Activated T-helper 1 cell treated with anti-CD3 and anti-CD28 coated beads, Interleukin-2, amount 50 U/mL, for 16 hours (primary cell): ENCODE measurements around the gene TEDC1.

Experiments
- DNase-seq, 2 donors: peaks; one replicate each; pipeline ENCODE4 v3.0.0-alpha.2; 2020; ENCODE audit warnings: low read depth in 1 of 2, low spot score in 1 of 2

TEDC1 gene

DNA sequence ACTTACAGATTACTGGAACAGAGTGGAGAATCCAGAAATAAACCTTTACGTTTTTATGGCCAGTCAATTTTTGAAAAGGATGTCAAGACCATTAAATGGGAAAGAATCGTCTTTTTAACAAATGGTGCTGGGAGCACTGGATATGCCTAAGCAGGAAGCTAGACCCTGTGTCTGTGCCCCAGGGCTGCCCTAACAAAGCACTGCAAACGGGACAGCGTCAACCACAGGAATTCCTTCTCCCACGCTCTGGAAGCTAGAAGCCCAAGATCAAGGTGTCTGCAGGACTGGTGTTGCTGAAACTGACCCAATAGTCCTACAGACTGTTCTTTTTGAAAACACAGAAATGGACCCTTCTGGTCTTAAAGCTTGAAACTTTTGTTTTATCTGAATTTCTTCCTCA lies 26.1 kb downstream of the TEDC1 start:
- DNase-seq = no peak

DNA sequence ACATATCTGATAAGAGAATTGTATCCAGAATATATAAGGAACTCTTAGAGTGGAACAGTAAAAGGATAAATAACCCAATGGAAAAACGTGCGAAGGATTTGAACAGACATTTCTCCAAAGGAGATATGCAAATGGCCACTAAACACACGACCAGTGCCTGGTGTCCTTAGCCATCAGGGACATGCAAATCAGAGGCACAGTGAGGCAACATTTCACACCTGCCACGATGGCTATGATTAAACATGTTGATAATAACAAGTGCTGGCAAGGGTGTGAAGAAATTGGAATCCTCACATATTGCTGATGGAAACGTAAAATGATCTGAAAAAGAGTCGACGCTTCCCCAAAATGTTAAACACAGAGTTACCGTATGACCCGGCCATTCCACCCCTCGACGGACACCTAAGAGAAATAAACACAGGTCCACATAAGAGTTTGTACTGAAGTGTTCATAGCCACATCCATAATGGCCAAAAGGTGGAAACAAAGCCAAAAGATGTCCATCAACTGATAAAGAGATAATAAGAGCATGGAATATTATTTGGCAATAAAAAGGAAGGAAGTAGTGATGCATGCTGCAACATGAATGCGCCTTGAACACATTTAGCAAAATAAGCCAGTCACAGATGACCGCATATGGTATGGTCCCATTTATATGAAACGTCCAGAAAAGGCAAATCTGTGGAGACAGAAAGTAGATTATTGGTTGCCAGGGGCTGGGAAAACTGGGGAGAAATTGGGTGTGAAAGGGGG lies 29.1 kb downstream of the TEDC1 start:
- DNase-seq = no peak

DNA sequence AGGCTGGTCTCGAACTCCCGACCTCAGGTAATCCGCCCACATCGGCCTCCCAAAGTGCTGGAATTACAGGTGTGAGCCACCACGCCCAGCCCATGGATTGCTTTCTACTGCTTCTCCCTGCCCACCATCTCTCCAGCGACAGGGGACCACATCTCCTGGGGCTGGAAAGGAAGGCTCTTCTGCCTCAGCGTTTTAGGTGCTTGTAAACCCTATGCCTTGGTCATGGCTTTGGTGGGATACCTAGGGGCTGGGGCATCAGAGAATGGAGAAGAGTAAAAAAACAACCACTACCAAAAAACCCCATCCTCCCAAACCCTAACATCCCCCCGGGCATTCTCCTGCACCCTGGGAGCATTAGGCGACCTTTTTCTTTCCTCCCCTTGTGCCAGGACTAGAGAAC lies 34.3 kb downstream of the TEDC1 start:
- no peak for DNase-seq

DNA sequence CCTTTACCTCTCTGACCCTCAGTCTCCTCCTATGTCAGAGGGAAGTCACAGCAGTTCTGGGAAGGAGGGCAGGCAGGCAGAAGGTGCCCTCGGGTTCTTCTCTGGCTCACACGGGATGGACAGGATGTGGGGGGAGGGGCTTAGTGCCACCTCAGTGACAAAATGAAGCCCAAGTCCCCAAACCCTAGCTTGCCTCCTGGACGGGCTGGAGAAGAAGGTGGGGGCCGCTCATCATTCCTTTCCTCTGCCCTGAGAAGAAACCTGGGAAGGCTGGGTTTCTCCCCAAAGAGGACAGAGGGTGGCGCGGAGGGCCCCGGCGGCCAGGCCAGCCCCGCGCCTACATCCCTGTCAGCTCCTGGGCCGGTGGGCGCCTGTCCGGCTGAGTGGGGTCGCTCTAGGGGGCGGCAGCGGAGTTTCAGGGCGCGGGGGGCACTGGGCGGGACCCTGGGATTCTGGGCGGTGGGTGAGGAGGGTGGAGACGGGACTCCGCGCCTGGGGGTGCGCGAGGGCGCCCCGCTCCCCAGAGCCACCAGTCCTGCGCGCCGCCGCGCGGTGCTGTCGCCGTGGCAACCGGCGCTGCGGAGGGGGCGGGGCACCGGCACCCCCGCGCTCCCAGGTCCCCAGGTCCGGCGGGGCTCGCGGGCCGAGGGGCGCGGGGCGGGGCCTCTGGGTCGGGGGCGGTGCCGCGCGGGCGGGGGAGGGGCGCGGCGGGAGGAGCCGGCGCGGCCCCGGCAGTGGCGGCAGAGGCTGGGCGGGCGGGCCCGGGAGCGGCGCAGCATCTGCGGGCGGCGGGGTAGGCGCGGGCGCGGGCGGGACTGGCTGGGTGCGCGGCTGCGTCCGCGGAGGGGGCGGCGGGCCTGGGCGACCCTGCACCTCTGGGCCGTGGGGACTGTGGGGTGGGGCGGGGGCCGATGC lies 35.1 kb downstream of the TEDC1 start, which contains the start of gene TMEM121:
TMEM121 (plus strand) TSS at position 723 of the 915 bp plus-strand sequence. CDS start 2,252 bp downstream, outside the sequence.
- DNase-seq = no peak

DNA sequence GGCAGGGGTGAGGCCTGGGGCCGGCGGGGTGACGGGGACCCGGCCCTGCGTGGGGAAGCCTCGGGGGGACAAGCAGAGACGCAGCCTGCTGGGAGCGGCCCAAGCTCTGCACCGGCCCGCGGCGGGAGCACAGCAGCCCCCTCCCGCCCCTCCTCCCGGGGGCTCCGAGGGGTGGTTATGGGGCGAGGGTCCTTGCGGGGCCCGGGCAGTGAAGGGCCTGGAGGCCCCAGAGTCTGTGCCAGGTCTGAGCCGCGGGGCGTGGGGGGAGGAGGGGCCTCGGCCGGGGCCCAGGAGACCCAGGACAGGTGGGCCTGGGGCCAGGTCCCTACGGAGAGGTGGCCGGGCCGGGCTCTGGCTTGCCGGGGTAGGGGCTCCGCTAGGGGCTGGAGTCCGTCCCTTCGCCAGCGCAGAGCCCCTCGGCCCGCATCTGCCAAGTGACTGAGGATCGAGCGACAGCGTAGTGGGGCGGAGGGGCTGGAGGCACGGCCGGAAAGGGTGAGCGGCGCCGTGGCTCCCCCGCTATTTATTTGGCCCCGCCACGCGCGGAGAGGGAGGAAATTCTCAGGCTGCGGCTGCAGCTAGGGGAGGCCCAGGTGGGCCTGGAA lies 35.8 kb downstream of the TEDC1 start:
- no peak for DNase-seq

DNA sequence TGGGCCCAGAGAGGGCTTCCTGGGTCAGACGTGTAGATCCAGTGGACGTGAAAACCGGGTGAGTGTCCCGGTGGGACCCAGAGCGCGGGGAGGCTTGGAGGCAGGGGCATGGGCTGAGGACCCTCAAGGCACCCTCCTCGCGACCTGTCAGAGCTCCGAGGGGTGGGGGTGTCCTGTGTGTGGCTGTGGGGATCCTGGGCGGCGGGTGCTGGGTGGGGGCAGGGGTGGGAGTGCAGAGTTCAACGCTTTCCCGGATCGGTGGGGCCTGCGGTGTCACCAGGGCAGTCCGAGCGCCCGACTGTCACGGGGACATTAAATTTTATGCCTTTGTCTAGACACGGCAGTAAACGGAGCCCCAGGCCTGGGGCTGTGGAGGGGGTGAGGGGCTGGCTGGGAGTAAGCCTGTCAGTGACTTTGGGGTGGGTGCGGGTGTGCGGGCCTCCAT lies 36.4 kb downstream of the TEDC1 start:
- DNase-seq = no peak

DNA sequence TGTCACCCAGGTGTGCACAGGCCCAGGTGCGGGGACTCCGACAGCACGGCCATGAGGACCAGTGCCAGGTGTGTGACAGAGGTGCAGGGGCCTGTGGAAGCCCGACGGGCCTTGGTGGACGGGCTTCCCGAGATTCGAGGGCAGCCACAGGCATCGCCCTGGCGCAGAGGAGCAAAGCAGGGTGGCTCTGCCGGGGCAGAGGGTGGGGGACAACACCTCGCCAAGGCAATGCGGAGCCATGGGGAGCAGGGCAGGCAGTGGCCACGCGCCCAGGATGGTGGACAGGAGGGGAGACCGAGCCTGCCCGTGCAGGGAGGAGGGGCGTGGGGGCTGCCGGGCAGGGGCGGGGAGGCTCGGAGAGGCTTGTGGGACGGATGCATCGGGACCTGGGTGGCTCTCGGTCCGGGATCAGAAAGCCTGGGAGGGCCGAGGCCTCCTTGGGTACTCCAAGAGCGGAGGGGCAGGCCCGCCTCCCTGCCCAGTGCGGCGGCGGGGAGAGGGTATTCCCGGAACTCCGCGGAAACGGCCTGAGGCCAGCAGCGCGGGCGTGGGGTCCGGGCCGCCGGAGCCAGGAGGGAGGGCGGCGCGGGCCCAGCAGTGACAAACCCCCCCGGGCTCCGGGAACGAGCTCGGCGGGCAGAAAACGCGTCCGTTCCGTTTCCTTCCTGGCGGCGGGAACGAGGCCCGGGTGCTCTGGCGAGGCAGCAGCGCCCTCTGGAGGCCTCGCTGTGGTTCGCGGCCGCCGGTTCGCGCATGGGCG lies 37.0 kb downstream of the TEDC1 start:
- DNase-seq = peak; percentile 62 to 66

DNA sequence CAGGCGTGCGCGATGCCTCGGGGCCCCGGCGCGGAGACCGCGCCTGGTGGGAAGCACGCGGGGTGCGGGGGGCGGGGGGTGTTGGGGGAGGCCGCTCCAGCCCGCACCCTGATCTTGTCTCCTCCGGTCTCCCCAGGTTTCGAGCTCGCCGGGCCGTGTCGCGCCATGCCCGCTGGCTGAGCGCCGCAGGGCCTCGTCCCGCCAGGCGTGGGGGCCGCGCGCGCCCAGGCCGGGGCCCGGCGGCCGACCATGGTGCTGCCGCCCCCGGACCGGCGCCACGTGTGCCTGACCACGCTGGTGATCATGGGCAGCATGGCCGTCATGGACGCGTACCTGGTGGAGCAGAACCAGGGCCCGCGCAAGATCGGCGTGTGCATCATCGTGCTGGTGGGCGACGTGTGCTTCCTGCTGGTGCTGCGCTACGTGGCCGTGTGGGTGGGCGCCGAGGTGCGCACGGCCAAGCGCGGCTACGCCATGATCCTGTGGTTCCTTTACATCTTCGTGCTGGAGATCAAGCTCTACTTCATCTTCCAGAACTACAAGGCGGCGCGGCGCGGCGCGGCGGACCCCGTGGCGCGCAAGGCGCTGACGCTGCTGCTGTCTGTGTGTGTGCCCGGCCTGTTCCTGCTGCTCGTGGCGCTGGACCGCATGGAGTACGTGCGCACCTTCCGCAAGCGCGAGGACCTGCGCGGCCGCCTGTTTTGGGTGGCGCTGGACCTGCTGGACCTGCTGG lies 37.7 kb downstream of the TEDC1 start:
- DNase-seq = peak in 1 of 2 donors; percentile 37

DNA sequence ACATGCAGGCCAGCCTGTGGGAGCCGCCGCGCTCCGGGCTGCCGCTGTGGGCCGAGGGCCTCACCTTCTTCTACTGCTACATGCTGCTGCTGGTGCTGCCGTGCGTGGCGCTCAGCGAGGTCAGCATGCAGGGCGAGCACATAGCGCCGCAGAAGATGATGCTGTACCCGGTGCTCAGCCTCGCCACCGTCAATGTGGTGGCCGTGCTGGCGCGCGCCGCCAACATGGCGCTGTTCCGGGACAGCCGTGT lies 38.2 kb downstream of the TEDC1 start:
- no peak for DNase-seq

DNA sequence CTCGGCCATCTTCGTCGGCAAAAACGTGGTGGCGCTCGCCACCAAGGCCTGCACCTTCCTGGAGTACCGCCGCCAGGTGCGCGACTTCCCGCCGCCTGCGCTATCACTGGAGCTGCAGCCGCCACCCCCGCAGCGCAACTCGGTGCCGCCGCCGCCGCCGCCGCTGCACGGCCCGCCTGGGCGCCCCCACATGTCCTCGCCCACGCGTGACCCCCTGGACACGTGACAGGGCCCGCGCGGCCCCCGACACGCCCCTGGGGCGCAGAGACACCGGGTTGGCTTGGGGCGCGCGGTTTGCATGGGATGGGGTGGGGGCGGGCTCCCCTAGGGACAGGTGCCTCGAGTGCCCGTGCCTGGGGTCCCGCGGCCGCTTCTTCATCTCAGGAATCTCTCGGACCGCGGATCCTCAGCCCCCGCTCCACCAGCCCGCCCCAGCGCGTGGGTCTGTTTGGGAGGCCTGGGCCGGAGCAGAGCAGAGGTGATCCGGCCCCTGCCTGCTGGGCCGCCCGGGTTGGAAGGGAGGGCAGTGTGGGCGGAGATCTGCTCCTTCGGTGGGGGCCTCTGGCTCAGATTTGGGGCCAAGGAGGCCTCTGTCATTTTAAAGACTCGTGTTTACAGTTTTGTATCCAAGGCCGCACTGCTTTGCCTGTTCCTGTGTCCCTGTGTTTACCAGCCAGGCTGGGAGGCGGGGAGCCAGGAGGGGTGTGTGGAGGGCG lies 38.7 kb downstream of the TEDC1 start:
- no peak for DNase-seq

DNA sequence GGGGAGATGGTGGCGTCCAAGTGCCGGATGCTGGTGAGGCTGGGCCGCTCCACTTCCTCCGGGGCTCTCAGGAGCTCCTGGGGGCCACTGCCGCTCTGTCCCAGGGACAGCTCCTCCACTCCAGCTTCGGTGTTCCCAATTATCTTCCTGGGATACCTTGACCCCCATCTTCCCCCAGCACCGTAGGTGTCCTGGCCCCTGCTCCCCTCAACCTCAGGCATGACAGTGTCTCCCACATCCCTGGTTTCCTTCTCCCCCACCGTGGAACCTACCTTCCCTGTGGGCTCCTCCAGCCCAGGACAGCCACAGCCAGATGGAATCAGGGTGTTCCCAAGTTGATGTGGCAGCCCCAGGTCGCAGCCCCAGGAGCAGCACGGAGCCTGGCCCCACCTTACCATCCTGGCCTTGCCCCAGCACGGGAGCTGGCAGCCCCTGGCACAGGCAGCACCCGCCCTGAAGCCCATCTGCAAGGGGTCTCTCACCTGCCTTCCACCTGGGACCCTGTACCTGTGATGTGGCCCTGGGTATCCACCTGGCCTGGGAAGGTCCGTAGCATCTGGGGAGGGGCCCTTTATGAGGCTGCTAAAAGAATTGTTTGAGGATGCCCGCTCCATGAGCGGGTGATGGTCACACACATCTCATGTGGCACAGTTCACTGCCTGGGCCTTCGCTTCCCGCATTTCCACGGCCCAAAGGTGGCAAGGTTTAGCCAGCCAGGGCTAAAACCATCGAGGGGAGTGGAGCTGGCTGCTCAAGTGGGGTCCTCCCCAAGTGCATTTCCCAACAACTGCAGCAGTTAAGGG lies 39.4 kb downstream of the TEDC1 start:
- DNase-seq = no peak

DNA sequence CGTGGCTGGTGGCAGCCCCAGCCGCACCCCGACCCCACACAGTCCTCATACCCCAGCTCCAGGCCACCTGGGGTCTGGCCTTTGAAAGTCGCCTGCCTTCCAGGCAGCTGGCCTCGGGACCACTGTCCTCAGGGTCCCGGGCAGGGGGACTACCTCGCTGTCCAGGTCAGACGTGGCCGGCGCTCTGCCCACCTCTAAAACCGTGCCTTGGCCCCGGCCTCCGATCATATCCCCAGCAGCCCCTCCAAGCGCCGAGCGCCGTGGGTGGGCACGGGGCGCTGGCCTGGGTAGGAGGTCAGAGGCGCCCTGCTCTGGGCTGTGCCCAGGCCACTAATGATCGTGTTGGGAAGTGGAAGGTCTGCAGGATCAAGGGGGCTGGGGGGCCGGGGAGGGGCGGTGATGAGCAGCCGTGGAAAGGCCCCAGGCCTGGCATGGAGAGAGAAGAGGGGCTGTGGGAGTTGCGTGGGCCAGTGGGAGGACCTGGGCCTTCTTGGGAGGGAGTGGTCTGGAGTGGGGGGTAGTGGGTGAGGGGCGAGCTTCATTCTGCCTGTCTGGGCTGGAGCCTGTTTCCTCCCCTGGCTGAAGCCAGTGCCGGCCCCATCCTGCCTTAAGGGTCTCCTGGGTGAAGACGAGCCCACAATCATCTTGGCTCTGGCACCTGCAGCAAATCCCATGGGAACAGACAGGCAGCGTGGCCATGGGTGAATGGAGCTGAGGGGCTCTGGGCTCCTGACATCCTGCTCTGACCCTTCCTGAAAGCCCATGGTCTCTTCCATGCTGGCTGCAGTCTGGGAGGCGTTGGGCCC lies 40.2 kb downstream of the TEDC1 start:
- no peak for DNase-seq

DNA sequence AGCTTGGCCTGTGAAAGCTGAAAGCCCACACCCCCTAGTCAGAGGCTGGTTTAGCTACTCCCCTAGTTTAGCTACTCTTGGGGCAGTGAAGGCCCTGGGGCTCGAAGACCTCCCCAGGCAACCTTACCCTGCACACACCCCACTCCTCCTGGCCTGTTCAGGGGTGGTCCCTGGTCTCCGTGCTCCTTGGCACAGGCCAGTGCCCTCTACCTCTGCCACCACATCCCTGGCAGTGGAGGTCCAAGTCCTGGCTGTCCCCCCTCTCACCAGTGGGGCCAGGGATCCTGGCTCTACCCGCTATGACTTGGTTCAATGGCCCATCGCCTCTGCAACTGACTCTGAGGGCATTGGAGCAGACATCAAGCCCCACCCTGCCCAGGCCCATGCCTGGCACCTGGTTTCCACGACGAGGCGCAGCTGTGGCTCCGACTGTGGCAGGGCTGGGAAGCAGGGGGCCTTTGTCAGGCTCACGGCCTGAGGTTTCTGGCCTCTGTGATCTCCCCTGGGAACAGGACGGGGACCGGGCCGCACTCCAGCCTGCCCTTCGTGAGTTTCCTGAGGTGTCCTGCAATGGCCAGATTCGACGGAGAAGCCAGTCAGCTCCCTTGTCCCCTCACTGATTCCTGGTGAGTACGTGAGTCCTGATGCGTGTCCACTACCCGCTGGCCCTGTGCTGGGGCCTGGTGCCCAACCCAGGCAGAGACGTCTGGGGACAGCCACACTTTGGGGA lies 41.0 kb downstream of the TEDC1 start:
- DNase-seq = no peak

DNA sequence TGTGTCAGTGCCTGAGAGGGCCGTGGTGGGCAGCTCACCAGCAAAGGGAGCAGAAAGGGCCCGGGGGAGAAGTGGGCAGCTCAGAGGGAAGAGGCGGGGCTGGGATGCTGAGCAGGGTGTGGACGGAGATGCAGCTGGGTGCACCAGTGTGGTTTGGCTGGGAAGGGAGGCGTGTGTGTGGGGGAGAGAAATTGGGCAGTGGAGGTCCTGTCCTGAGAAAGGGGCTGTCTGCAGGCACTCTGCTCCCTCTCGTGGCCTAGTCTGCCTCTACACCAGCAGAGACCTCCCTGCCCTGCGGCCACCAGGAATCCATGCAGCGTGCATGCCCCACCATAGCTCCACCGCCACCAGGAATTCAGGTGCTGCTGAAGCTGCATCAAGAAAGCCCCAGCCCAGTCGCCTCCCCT lies 41.7 kb downstream of the TEDC1 start:
- DNase-seq = no peak

DNA sequence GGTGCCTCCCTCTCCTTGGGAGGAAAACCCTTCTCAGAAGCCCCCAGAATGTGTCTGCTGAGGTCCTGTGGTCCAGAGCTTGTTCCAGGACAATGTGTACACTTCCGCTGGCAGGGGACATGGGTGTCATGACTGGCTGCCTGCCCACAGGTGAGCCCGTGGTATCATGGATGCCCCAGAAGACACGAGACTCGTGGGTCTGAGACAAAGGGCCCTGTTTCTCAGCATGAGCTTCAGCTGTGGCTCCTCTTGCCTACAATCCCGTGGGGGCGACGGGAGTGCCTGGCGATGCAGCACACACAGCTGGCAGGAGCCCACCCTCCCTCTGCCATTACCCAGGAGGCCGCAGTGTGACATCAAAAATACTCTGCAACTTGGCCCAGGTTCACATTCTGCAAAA lies 42.3 kb downstream of the TEDC1 start:
- no peak for DNase-seq

DNA sequence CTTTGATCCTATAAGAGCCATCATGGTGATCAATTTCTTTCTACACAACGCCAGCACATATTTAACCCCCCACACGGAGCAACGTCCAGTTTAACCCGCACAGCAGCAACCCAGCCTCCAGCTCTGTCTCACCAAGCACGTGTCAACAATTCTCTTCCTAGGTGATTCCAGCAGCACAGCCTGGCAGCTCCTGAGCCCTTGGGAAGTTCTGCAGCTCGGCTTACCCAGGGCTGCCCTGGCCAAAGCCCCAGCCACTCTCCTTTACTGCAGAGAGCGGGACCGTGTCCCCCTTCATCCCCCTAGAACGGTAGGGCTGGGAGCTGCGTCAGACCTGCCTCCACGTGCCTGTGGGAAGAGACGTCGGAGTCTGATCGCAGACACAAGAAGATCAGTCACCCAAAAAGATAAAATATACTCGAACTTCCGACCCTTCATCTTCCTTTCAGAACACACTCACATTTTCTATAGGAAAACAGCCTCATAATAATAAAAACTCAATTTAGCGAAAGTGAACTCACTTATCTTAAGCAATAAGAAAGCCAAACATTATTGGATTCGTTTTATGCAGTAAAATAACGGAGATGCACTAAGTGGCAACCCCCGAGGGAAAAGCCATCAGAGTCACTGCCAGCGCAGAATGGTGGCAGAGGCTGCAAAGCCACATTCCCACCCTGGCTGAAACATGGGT lies 42.9 kb downstream of the TEDC1 start:
- DNase-seq = no peak

DNA sequence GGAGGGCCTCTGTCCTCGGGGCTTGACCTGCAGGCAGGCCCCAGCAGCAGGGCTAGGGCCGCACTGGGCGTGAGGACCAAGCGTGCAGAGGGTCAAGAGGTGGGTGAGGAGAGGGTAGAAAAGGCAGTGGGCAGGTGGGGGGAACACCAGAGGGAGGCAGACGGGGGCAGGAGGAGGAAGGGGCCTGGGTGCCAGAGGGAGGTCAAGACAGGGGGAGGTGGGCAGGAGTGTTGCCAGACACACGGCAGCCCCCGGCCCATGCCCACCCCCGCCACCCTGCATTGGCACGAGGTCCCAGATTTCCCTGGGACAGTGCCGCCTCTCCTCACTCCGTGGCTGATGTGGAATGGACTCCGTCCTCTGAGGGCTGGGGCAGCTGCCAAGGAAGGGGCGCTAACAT lies 43.5 kb downstream of the TEDC1 start:
- DNase-seq = no peak
